Neural cell (in vitro differentiated cells): ENCODE data around the gene NRARP. TPM values are rescaled to one million over a fixed set of nuclear protein-coding genes. Genes with fewer than 3 reads are reported as not detected.

ENCODE experiments used
- H2AFZ ChIP-seq: fragments of 200-600, 300-800 bp; sonication (generic), shearing (Covaris generic); 2 replicates; pipeline ENCODE4 v1.6.0; 2014; ENCODE audit warnings: low read depth, mild to moderate bottlenecking, antibody characterized with exemption, low read length, moderate library complexity
- H3F3A ChIP-seq: fragments of 200-600 bp; shearing (Covaris generic); 2 replicates; pipeline ENCODE4 v1.6.1; 2016; ENCODE audit warnings: mild to moderate bottlenecking, moderate library complexity, mixed read lengths, antibody characterized with exemption, low read length; ENCODE audit not compliant: insufficient read depth, poor library complexity, severe bottlenecking
- H3K27ac ChIP-seq: fragments of 200-600, 300-800 bp; sonication (generic), shearing (Covaris generic); 2 replicates; pipeline ENCODE4 v1.5.1; 2014; ENCODE audit warnings: mild to moderate bottlenecking, low read length, moderate library complexity
- H3K27me3 ChIP-seq: fragments of 300-800, 200-600 bp; sonication (generic), shearing (Covaris generic); 2 replicates; pipeline ENCODE4 v1.6.0; 2014; ENCODE audit warnings: mild to moderate bottlenecking, low read depth, low read length, moderate library complexity; ENCODE audit not compliant: insufficient read depth
- H3K36me3 ChIP-seq: fragments of 300-800, 200-600 bp; sonication (generic), shearing (Covaris generic); 2 replicates; pipeline ENCODE4 v1.5.1; 2014; ENCODE audit warnings: mild to moderate bottlenecking, antibody characterized with exemption, low read length, moderate library complexity; ENCODE audit not compliant: insufficient read depth
- H3K4me2 ChIP-seq: fragments of 300-800, 200-600 bp; sonication (generic), shearing (Covaris generic); 2 replicates; pipeline ENCODE4 v1.6.0; 2014; ENCODE audit warnings: mild to moderate bottlenecking, low read length
- H3K4me3 ChIP-seq: fragments of 300-800, 200-600 bp; sonication (generic), shearing (Covaris generic); 2 replicates; pipeline ENCODE4 v1.5.1; 2014; ENCODE audit warnings: mild to moderate bottlenecking, low read length, moderate library complexity
- H3K79me2 ChIP-seq: fragments of 200-600 bp; shearing (Covaris generic); replicated peaks from 2 replicates; pipeline ENCODE4 v1.6.0; 2014; ENCODE audit warnings: mild to moderate bottlenecking, low read length, moderate library complexity; ENCODE audit not compliant: insufficient read depth
- H3K9ac ChIP-seq: fragments of 300-800, 200-600 bp; sonication (generic), shearing (Covaris generic); 2 replicates; pipeline ENCODE4 v1.6.1; 2016; ENCODE audit warnings: mild to moderate bottlenecking, low read length, mixed read lengths
- H3K9me2 ChIP-seq: fragments of 200-600 bp; shearing (Covaris generic); 2 replicates; pipeline ENCODE4 v1.6.1; 2016; ENCODE audit warnings: mild to moderate bottlenecking, low read length, mixed read lengths; ENCODE audit not compliant: insufficient read depth
- H3K9me3 ChIP-seq: fragments of 200-600, 300-800 bp; sonication (generic), shearing (Covaris generic); 2 replicates; pipeline ENCODE4 v1.6.1; 2016; ENCODE audit warnings: mild to moderate bottlenecking, mixed run types, low read length, moderate library complexity, mixed read lengths
- H4K20me1 ChIP-seq: fragments of 200-600 bp; shearing (Covaris generic); 2 replicates; pipeline ENCODE4 v1.6.1; 2016; ENCODE audit warnings: mild to moderate bottlenecking, mixed run types; ENCODE audit not compliant: insufficient read depth
- CTCF ChIP-seq: fragments of 450-650 bp; IDR thresholded peaks from 2 replicates; pipeline ENCODE4 v1.5.1; 2014; ENCODE audit warnings: antibody characterized with exemption, mild to moderate bottlenecking, moderate library complexity; ENCODE audit not compliant: poor library complexity, severe bottlenecking
- EP300 ChIP-seq: fragments of 450-650 bp; conservative IDR thresholded peaks from 2 replicates; pipeline ENCODE4 v1.6.1; 2014; ENCODE audit warnings: antibody characterized with exemption, mild to moderate bottlenecking, moderate library complexity; ENCODE audit not compliant: poor library complexity, severe bottlenecking
- EZH2 ChIP-seq: fragments of 200-600, 300-800 bp; shearing (Covaris generic), sonication (generic); IDR thresholded peaks from 2 replicates; pipeline ENCODE4 v1.6.1; 2014; ENCODE audit warnings: antibody characterized with exemption, low read length, borderline replicate concordance, mild to moderate bottlenecking; ENCODE audit not compliant: insufficient read depth, poor library complexity, severe bottlenecking
- MXI1 ChIP-seq: fragments of 450-650 bp; conservative IDR thresholded peaks from 2 replicates; pipeline ENCODE4 v1.6.1; 2014; ENCODE audit warnings: antibody characterized with exemption, mild to moderate bottlenecking; ENCODE audit not compliant: poor library complexity, severe bottlenecking
- POLR2AphosphoS5 ChIP-seq: IDR thresholded peaks from 2 replicates; pipeline ENCODE4 v1.6.1; 2012
- RAD21 ChIP-seq: fragments of 450-650 bp; conservative IDR thresholded peaks from 2 replicates; pipeline ENCODE4 v1.6.1; 2014; ENCODE audit warnings: antibody characterized with exemption, mild to moderate bottlenecking, moderate library complexity
- SMC3 ChIP-seq: fragments of 450-650 bp; conservative IDR thresholded peaks from 2 replicates; pipeline ENCODE4 v1.6.1; 2014; ENCODE audit warnings: antibody characterized with exemption, mild to moderate bottlenecking, moderate library complexity; ENCODE audit not compliant: poor library complexity
- TAF1 ChIP-seq: IDR thresholded peaks from 2 replicates; pipeline ENCODE4 v1.6.1; 2012; ENCODE audit warnings: low read depth
- polyA plus RNA-seq: library from polyadenylated mRNA; depleted of rRNA; stranded (reverse); fragments of >200 nt; gene quantifications from 2 replicates; pipeline ENCODE4 v1.2.3, GENCODE V29; 2014
- TF ChIP-seq, protein P1 (sequence below): IDR thresholded peaks from 2 replicates; pipeline ENCODE4 v1.6.1; 2012; ENCODE audit warnings: borderline replicate concordance

Gene NRARP
- polyA plus RNA-seq, 1 donor from 2014 or later = 2.3 TPM

- Histone ChIP-seq H2AFZ (no peak overlapping the region), H3K79me2 (no peaks in the 10 kb centered on the region), H3K27me3 (no peaks in the 10 kb centered on the region), H3K9me3 (no peaks in the 10 kb centered on the region), H3K9me2 (no peaks in the 10 kb centered on the region), H3K36me3 (no peaks in the 10 kb centered on the region), H3K27ac (no peak overlapping the region), H3F3A (no peaks in the 10 kb centered on the region), H3K4me3 (no peak overlapping the region), H3K4me2 (no peak overlapping the region), H3K9ac (no peak overlapping the region), H4K20me1 (no peaks in the 10 kb centered on the region)
- TF ChIP-seq CTCF = no peak
- TF ChIP-seq TAF1 = no peak
- no peak for TF ChIP-seq MXI1
- no peak for TF ChIP-seq EZH2
- TF ChIP-seq EP300 = no peak
- no peak for TF ChIP-seq SMC3
- no peak for TF ChIP-seq RAD21
- no peak for TF ChIP-seq POLR2AphosphoS5
- TF ChIP-seq, protein P1, sequence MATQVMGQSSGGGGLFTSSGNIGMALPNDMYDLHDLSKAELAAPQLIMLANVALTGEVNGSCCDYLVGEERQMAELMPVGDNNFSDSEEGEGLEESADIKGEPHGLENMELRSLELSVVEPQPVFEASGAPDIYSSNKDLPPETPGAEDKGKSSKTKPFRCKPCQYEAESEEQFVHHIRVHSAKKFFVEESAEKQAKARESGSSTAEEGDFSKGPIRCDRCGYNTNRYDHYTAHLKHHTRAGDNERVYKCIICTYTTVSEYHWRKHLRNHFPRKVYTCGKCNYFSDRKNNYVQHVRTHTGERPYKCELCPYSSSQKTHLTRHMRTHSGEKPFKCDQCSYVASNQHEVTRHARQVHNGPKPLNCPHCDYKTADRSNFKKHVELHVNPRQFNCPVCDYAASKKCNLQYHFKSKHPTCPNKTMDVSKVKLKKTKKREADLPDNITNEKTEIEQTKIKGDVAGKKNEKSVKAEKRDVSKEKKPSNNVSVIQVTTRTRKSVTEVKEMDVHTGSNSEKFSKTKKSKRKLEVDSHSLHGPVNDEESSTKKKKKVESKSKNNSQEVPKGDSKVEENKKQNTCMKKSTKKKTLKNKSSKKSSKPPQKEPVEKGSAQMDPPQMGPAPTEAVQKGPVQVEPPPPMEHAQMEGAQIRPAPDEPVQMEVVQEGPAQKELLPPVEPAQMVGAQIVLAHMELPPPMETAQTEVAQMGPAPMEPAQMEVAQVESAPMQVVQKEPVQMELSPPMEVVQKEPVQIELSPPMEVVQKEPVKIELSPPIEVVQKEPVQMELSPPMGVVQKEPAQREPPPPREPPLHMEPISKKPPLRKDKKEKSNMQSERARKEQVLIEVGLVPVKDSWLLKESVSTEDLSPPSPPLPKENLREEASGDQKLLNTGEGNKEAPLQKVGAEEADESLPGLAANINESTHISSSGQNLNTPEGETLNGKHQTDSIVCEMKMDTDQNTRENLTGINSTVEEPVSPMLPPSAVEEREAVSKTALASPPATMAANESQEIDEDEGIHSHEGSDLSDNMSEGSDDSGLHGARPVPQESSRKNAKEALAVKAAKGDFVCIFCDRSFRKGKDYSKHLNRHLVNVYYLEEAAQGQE = no peak
Measured at GRCh38 chr9:137311171-137311985, 9.3 kb upstream of the NRARP start.

GRCh38 chr9:137310189-137311052 is 8.3 kb upstream of the NRARP start:
- TF ChIP-seq POLR2AphosphoS5 = no peak
- TF ChIP-seq EP300 = no peak
- no peak for TF ChIP-seq EZH2
- H3K79me2 ChIP-seq = no peaks in the 10 kb centered on the region
- no peaks in the 10 kb centered on the region for H3K9me3 ChIP-seq
- H3K36me3 ChIP-seq = no peaks in the 10 kb centered on the region
- H3K9ac ChIP-seq = no peak overlapping the region
- H3K27me3 ChIP-seq = no peaks in the 10 kb centered on the region
- H4K20me1 ChIP-seq = no peaks in the 10 kb centered on the region
- H2AFZ ChIP-seq = no peak overlapping the region
- no peaks in the 10 kb centered on the region for H3K9me2 ChIP-seq
- H3K4me2 ChIP-seq = no peak overlapping the region
- H3K4me3 ChIP-seq = no peak overlapping the region
- no peak overlapping the region for H3K27ac ChIP-seq
- H3F3A ChIP-seq = no peaks in the 10 kb centered on the region
